ENCODE results near the gene DEXI. TPM values are rescaled to one million over a fixed set of nuclear protein-coding genes. Genes with fewer than 3 reads are reported as not detected.

DEXI gene
- polyA plus RNA-seq, 1 donor from 2014 or later: 52.0 TPM

DNA sequence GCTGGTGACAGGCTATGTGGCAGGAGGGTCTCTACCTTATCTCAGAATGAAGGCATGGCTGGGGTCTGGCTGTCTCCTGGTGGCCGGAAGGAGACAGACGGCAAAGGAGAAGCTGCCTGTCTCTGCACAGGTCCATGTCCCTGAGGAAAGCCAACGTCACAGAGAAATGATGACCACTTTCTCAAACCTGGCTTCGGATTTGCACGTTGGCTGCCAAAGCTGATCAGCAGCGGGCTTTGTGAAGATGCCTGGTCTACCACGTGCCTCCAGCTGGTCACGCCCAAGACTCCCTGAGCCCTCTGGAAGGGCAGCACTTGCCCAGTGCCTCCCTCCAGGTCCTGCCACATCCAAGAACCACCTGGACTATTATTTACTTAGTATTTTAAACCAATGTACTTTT lies 8.4 kb downstream of the DEXI start:
- no peak overlapping the region for H2AFZ ChIP-seq (ENCODE audit: low read depth, low read length)
- H3K9me3 ChIP-seq (ENCODE audit: low read length): no peaks in the 10 kb centered on the region
- H3K9ac ChIP-seq (ENCODE audit: low read length): no peak overlapping the region
- no peaks in the 10 kb centered on the region for H3K9me2 ChIP-seq (ENCODE audit: insufficient read depth, low read length)
- no peak overlapping the region for H3K4me3 ChIP-seq (ENCODE audit: low read length)
- no peaks in the 10 kb centered on the region for H3K79me2 ChIP-seq (replicated peaks; ENCODE audit: insufficient read depth, low read length)
- H3K27me3 ChIP-seq (ENCODE audit: insufficient read depth, low read depth, low read length): no peaks in the 10 kb centered on the region
- H3K36me3 ChIP-seq (ENCODE audit: insufficient read depth, low read length): no peaks in the 10 kb centered on the region
- no peaks in the 10 kb centered on the region for H3F3A ChIP-seq (ENCODE audit: insufficient read depth, low read length, poor library complexity, severe bottlenecking)
- TF ChIP-seq CTCF (IDR thresholded peaks at IDR 0.05; ENCODE audit: poor library complexity, severe bottlenecking): no peak
- TF ChIP-seq POLR2AphosphoS5 (IDR thresholded peaks at IDR 0.05): no peak
- TF ChIP-seq RAD21 (conservative IDR thresholded peaks at IDR 0.05): no peak
- TF ChIP-seq REST (IDR thresholded peaks at IDR 0.05; ENCODE audit: borderline replicate concordance): no peak
- no peak for TF ChIP-seq EP300 (conservative IDR thresholded peaks at IDR 0.05; ENCODE audit: poor library complexity, severe bottlenecking)
- H4K20me1 ChIP-seq (ENCODE audit: insufficient read depth): no peaks in the 10 kb centered on the region
- no peak overlapping the region for H3K4me2 ChIP-seq (ENCODE audit: low read length)
- H3K27ac ChIP-seq (ENCODE audit: low read length): no peak overlapping the region

GRCh38 chr16:10932959-10933710 lies 9.1 kb downstream of the DEXI start:
- Histone ChIP-seq H3F3A (ENCODE audit: insufficient read depth, low read length, poor library complexity, severe bottlenecking) (no peaks in the 10 kb centered on the region), H3K9me3 (ENCODE audit: low read length) (no peaks in the 10 kb centered on the region), H3K9me2 (ENCODE audit: insufficient read depth, low read length) (no peaks in the 10 kb centered on the region), H3K9ac (ENCODE audit: low read length) (no peak overlapping the region), H3K27me3 (ENCODE audit: insufficient read depth, low read depth, low read length) (no peaks in the 10 kb centered on the region), H2AFZ (ENCODE audit: low read depth, low read length) (no peak overlapping the region), H4K20me1 (ENCODE audit: insufficient read depth) (no peaks in the 10 kb centered on the region), H3K79me2 (replicated peaks; ENCODE audit: insufficient read depth, low read length) (no peaks in the 10 kb centered on the region), H3K4me3 (ENCODE audit: low read length) (no peak overlapping the region), H3K36me3 (ENCODE audit: insufficient read depth, low read length) (no peaks in the 10 kb centered on the region), H3K27ac (ENCODE audit: low read length) (no peak overlapping the region), H3K4me2 (ENCODE audit: low read length) (no peak overlapping the region)
- TF ChIP-seq REST (IDR thresholded peaks at IDR 0.05; ENCODE audit: borderline replicate concordance) (no peak), EP300 (conservative IDR thresholded peaks at IDR 0.05; ENCODE audit: poor library complexity, severe bottlenecking) (no peak), RAD21 (conservative IDR thresholded peaks at IDR 0.05) (no peak)

Measured in neural cell (in vitro differentiated cells).